Activated naive CD4-positive, alpha-beta T cell treated with anti-CD3 and anti-CD28 coated beads, Interleukin-2, amount 10 ng/mL, durations not matched to agents 7 days and 5 days (primary cell): ENCODE results near the gene ACER2.

ENCODE experiments used
- CTCF ChIA-PET: fragments of 350-600 bp; sonication (Branson Sonifier 250); formaldehyde crosslinking; loops from one replicate; lab custom pipeline; 2021; ENCODE audit warnings: antibody characterized with exemption; lab: Charles Lee
- DNase-seq: peaks from one replicate; pipeline ENCODE4 v3.0.0-alpha.2; 2020
- H3K27ac Mint-ChIP-seq: one replicate; pipeline ENCODE4 v1.8.0; 2021; ENCODE audit warnings: mild to moderate bottlenecking, moderate library complexity, mixed read lengths
- H3K27me3 Mint-ChIP-seq: one replicate; pipeline ENCODE4 v1.8.0; 2021; ENCODE audit warnings: mild to moderate bottlenecking, mixed read lengths
- H3K36me3 Mint-ChIP-seq: one replicate; pipeline ENCODE4 v1.8.0; 2021; ENCODE audit warnings: mixed read lengths
- H3K4me1 Mint-ChIP-seq: one replicate; pipeline ENCODE4 v1.8.0; 2021; ENCODE audit warnings: mixed read lengths
- H3K4me3 Mint-ChIP-seq: one replicate; pipeline ENCODE4 v1.8.0; 2021; ENCODE audit warnings: mild to moderate bottlenecking, moderate library complexity, mixed read lengths
- H3K9me3 Mint-ChIP-seq: one replicate; pipeline ENCODE4 v1.8.0; 2021; ENCODE audit warnings: mixed read lengths

The ACER2 gene

DNA sequence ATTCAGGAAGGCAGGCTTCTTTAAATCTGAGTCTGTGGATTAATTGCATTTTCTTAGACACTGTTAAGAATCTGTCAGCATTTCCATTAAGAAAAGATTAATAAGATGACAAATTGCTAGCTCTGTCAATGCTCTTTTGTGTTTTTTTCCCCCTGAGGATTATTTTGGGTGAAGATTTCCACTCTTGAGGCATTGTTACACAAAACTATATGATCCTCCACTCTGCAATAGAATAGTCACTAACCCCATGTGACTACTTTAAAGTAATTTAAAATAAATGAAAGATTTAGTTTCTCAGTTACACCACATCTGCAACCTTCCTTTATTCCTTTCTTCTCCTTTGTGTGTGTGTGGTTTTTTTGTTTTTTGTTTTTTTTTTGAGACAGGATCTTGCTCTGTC is 82.0 kb downstream of the ACER2 start:
- Mint-ChIP-seq H3K9me3 (no peaks in the 10 kb centered on the region), H3K4me3 (no peak overlapping the region), H3K36me3 (no peaks in the 10 kb centered on the region), H3K4me1 (peaks cover 7% of the 10 kb centered on the region), H3K27ac (no peak overlapping the region), H3K27me3 (peaks cover 20% of the 10 kb centered on the region)
- DNase-seq: no peak
- CTCF ChIA-PET: no interaction called here

DNA sequence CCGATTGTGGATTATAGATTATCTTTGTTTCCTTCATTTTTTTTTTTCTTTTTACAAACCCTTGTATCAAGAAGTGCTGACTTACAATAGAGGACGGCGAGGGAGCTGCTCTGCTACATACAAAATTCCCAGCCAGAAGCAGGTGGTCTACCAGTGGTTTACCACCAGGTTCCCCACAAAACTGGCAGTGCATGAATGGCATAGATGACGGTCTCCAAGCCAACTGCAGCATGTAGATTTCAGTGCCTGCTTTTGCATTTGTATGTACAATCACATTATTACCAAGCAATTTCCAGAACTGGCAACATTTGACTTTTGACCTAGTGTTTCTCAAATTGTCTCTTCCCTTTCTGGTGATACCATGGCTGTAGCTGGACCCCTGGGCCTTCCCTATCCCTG is 84.0 kb downstream of the ACER2 start:
- Mint-ChIP-seq H3K27ac (no peak overlapping the region), H3K4me1 (peaks cover 7% of the 10 kb centered on the region), H3K9me3 (no peaks in the 10 kb centered on the region), H3K36me3 (no peaks in the 10 kb centered on the region), H3K4me3 (no peak overlapping the region), H3K27me3 (peaks cover 20% of the 10 kb centered on the region)
- CTCF ChIA-PET: interaction anchor here (0.5 to 1.8 kb wide), 3 partner anchors 8 to 248 kb away, joined by 3 to 4 read pairs (median 4); no protein-coding TSS in a partner anchor
- no peak for DNase-seq

DNA sequence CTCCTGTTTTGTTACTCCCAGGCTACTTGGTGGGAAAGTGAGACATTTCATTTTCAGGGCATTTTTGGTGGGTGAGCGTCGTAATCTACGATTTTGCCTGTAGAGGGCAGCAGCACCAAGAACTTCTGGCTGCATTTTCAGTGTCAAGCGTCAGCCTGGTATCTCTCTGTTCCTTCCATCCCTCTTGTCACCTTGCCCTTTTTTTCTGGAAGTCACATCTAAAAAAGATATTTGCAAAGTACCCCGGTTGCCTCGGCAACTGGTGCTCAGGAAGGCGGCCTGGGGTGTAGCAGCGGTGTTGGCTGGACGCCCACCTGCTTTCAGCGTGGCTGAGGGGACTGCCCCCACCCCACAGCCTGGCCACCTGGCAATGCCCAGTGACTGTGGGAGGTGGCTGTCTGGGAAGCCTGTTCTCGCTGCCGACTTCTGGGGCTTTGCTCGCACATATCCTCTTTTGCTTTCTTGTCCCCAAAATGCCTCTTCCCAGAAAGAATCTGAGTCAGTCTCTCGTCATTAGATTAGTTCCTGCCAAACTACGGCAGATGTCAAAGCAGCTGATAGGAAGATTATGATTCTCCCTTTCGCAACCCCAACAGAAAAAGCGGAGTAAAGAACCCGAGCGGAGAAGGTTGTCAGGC is 84.5 kb downstream of the ACER2 start:
- Mint-ChIP-seq H3K4me1 (peaks cover 7% of the 10 kb centered on the region), H3K9me3 (no peaks in the 10 kb centered on the region), H3K27ac (no peak overlapping the region), H3K36me3 (no peaks in the 10 kb centered on the region), H3K27me3 (peaks cover 20% of the 10 kb centered on the region), H3K4me3 (no peak overlapping the region)
- CTCF ChIA-PET: interaction anchor here (0.5 to 1.8 kb wide), 3 partner anchors 8 to 247 kb away, joined by 3 to 4 read pairs (median 4); no protein-coding TSS in a partner anchor
- DNase-seq: peak; percentile 59

DNA sequence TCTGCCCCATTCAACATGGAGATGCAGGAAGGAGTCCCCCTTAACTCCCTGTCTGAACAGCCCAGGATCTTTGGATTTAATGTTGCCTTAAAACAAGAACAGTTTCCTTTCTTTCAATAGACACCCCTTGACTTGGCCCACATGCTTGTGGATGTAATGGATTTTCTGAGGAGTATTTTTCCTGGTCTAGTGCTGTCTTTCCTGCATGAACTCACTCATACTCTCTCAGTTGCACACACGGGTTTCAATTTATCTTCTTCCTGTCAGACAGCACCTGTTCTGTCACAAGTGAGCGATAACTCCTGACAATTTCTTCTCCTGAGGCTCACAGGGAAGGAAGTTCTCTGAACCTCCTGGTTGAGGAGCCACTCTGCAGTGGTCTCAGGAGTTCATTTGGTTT is 85.1 kb downstream of the ACER2 start:
- Mint-ChIP-seq H3K9me3 (no peaks in the 10 kb centered on the region), H3K27ac (no peak overlapping the region), H3K36me3 (no peaks in the 10 kb centered on the region), H3K27me3 (peaks cover 20% of the 10 kb centered on the region), H3K4me3 (no peak overlapping the region), H3K4me1 (peaks cover 7% of the 10 kb centered on the region)
- CTCF ChIA-PET: interaction anchor here (1.3 to 1.8 kb wide), 2 partner anchors 9 to 17 kb away, joined by 4 read pairs; no protein-coding TSS in a partner anchor
- no peak for DNase-seq

DNA sequence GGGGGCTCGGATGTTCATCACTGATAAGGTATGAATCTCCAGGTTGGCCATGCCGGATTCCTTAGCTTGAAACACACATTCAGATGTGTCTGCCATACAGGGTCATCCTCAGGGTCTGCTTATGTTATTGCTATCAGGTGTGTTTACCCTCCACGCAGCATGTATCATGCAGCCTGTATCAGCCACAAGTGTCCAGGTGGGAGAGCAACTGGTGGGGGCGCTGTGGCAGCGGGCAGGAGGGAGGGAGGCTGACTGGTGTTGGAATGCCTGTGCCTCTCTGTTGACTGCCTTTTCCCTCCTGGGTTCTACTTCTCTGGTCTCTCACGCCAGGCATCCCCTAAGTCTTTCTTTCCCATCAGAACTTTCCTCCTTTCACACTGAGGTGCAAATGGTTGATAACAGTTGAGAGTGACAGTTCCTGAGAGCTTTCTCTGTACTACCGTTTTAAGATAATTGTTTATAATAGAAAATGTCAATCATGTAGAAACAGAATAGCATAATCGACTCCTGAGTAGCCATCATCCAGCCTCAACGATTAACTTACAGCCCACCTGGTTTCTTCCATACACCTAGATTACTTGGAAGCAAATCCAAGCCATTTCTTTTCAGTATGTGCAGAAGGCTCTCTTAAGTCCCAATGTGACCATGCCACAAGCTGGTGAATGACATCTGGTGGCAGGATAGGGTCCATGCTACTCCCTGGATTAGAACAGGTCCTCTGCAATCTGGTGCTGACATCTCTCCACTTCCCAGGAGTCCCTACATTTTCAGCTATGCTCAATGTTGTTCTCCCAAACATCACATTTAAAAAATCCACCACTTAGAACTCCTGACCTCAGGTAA is 86.6 kb downstream of the ACER2 start:
- Mint-ChIP-seq H3K9me3 (no peaks in the 10 kb centered on the region), H3K4me1 (peaks cover 7% of the 10 kb centered on the region), H3K27ac (no peak overlapping the region), H3K4me3 (no peak overlapping the region), H3K27me3 (peaks cover 20% of the 10 kb centered on the region), H3K36me3 (no peaks in the 10 kb centered on the region)
- no peak for DNase-seq
- CTCF ChIA-PET: interaction anchor here (1.1 to 1.5 kb wide), 2 partner anchors 14 to 17 kb away, joined by 4 read pairs; no protein-coding TSS in a partner anchor

DNA sequence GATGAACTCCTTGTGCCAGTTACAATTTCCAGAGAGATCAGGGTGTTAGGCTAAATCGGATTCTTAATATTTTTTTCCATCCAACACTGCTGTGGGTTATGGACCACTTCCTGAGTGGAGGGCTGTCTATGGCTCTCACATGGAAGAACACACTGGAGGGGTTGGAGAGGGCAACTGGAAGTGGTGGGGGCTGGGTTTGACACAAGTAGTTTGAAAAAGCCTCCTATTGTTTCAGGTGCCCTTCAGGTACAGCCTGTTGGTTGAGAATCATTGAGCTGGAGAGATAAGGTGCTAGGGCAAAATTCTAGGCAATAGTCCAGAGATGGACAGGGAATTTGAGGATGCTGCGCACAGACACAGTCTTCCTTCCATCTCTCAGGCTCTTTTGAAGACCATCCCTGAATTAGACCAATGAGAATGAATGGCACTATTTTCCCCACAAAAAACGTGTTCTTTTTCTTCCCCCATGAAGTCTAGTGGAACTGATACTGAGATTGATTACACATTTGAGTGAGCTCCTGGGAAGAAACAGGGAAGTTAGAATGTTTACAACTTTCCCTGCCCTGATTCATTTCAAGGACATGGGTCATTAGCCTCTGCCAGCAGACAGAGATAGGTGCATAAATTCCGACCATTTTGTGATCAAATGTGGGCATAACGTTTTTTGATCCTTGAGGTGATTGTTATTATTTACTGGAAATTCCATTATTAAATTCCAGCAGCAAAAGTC is 87.7 kb downstream of the ACER2 start:
- H3K36me3 Mint-ChIP-seq: no peaks in the 10 kb centered on the region
- CTCF ChIA-PET: interaction anchor here (1.5 kb wide), 1 partner anchor 15 kb away, joined by 4 read pairs; no protein-coding TSS in a partner anchor
- no peak overlapping the region for H3K4me3 Mint-ChIP-seq
- H3K4me1 Mint-ChIP-seq: peaks cover 7% of the 10 kb centered on the region
- H3K9me3 Mint-ChIP-seq: no peaks in the 10 kb centered on the region
- no peak overlapping the region for H3K27ac Mint-ChIP-seq
- peaks cover 16% of the 10 kb centered on the region for H3K27me3 Mint-ChIP-seq
- no peak for DNase-seq

DNA sequence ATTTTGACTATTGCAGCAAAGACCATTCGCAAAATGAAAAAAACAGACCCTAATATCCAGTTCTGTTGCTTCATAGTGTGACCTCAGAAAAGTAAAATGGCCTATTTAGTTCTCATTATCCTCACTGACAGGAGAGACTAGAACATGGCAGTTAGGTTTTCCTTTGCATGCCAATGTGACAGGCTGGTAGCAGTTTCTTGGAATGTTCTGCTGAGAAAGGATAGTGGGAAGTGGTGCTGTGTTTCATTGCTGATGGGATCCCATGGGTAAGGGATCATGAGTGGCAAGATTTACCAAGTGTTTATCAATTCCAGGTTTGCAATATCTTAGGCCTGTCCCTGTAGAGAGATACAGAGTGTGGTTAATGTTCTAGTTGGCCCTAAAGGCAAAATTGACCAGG is 88.5 kb downstream of the ACER2 start:
- no peak for DNase-seq
- no peaks in the 10 kb centered on the region for H3K36me3 Mint-ChIP-seq
- peaks cover 15% of the 10 kb centered on the region for H3K27me3 Mint-ChIP-seq
- H3K4me1 Mint-ChIP-seq: peaks cover 7% of the 10 kb centered on the region
- CTCF ChIA-PET: no interaction called here
- H3K27ac Mint-ChIP-seq: no peak overlapping the region
- no peak overlapping the region for H3K4me3 Mint-ChIP-seq
- no peaks in the 10 kb centered on the region for H3K9me3 Mint-ChIP-seq

DNA sequence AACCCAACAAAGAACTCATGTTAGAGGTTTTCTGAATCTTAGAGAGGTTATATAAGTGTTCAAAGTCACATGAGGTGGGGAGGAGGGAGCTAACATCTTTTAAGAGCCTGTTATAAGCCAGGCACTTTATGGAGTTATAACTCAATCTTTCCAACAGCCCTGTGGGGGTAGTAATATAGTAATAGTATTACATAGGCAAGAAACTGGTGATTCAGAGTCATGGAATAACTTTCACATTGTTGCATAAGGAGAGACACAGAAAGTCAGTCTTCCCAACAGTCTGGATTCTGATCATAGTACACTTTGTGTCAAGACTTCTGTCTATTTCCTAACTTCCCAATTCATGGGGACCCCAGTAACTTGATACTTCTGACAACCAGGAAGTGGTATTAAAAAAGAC is 89.2 kb downstream of the ACER2 start:
- Mint-ChIP-seq H3K9me3 (no peaks in the 10 kb centered on the region), H3K27ac (no peak overlapping the region), H3K27me3 (peaks cover 11% of the 10 kb centered on the region), H3K36me3 (no peaks in the 10 kb centered on the region), H3K4me1 (peaks cover 6% of the 10 kb centered on the region), H3K4me3 (no peak overlapping the region)
- DNase-seq: no peak
- CTCF ChIA-PET: interaction anchor here (0.9 kb wide), 1 partner anchor 10 kb away, joined by 3 read pairs; no protein-coding TSS in a partner anchor
